ENCODE results near the gene FLNA. TPM values are rescaled to one million over a fixed set of nuclear protein-coding genes. Genes with fewer than 3 reads are reported as not detected.
"Not testable (repeated sequence)": the region's sequence is repeated elsewhere in the genome, so short reads cannot be mapped to it uniquely, and the experiment has no call there.

The FLNA gene
- total RNA-seq, 1 experiment from 2014 or later: 409 TPM

DNA sequence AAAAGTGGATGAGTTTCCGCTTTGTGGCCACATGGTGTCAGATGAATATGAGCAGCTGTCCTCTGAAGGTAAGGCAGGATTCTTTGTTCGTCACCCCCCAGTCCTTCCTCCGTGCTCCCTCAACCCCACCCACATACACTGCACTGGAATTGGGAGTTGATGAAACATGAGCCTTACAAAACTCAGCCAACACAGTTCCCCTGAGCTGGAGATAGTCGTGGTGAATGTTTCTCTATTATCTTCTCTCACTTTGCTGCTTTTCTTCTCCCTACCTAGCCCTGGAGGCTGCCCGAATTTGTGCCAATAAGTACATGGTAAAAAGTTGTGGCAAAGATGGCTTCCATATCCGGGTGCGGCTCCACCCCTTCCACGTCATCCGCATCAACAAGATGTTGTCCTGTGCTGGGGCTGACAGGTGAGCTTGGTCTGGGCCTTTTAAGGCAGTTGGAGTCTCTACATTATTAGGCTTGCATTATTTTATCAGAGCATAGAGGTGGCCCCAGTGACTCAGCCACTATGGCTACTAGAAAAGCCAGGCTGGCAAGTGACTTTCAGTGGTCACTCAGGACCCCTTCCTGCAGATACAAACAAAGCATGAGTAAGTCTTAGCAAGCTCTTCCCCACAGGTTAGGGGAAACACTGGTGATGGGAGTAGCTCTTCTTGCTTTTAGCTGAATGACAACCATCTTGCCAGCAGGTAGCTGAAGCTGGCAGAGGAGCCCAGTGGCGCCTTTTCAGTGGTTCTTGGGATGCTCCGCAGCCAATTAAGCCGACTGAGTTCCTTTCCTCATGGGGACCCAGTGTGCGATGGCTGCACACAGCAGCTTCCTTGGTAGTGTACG is 25.3 kb upstream of the FLNA start:
- DNase-seq (ENCODE audit: low spot score): no peak

DNA sequence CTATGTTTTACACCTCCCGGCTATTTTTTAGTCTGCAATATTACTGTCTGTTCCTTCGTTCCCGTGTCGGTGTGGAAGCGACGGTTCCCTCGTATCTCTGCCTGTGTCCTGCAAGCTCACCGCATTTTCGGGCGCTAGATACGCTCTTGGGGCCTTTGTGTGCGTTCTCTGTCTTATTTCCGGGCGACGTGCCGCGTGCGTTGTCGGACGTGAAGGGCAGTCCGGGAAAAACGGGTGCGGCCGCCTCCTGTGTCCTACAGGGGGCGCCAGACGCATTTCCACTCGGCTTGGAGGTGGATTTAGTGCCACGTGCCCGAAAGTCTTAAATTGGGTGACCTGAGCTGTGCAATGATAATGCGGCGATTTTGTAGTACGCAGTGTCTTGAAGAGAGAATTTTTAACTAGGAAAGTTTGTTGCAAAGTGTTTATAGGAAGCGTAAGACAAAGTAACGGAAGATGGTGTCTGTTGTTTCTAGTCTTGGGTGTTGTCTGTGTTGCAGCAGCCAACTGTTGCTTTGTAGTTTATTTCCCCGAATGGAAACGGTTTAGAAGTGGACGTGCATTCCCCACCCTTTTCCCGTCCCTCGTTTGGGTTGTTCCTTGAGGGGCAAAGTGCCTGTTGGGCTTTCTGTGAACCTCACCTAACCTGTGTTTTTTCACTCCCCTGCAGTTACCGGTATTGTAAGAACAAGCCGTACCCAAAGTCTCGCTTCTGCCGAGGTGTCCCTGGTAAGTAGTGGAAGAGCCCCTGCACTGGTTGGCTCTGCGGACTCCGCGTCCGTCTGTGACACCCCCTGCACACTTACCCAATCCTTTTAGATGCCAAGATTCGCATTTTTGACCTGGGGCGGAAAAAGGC is 24.5 kb upstream of the FLNA start:
- DNase-seq (ENCODE audit: low spot score): peak; percentile 77

DNA sequence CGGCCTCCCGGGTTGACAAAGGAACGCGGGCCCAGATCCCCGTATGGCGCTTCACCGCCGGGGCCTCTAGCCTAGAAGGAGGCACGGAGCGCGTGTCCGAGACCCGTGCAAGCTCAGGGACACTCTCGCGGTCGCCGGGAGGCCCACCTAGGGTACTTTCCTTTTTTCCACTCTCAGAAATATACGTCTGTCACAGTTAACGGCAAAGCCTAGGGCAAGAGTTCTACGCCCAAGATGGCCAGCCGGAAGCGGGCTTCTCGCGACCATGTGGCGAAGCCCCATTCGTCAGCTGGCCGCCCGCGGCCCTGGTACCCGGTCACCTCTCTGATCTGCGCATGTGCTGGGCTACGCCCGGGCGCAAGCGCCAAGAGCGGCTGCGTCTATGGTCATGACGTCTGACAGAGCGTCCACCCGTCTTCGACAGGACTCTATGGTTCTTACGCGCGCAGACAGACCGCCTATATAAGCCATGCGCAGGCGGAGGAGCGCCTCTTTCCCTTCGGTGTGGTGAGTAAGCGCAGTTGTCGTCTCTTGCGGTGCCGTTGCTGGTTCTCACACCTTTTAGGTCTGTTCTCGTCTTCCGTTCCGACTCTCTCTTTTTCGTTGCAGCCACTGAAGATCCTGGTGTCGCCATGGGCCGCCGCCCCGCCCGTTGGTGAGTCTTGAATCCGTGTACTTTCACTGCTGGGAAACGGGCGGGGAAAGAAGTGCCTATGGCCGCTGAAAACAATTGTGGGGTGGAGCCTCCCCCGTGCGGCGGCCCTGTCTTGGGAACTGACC is 23.6 kb upstream of the FLNA start, which contains the start of gene RPL10:
Gene RPL10, plus strand, starts transcription at position 490 of the 780 bp plus-strand sequence. Its CDS starts 143 bp downstream, at position 633.
- peak; percentile 97 for DNase-seq (ENCODE audit: low spot score)

DNA sequence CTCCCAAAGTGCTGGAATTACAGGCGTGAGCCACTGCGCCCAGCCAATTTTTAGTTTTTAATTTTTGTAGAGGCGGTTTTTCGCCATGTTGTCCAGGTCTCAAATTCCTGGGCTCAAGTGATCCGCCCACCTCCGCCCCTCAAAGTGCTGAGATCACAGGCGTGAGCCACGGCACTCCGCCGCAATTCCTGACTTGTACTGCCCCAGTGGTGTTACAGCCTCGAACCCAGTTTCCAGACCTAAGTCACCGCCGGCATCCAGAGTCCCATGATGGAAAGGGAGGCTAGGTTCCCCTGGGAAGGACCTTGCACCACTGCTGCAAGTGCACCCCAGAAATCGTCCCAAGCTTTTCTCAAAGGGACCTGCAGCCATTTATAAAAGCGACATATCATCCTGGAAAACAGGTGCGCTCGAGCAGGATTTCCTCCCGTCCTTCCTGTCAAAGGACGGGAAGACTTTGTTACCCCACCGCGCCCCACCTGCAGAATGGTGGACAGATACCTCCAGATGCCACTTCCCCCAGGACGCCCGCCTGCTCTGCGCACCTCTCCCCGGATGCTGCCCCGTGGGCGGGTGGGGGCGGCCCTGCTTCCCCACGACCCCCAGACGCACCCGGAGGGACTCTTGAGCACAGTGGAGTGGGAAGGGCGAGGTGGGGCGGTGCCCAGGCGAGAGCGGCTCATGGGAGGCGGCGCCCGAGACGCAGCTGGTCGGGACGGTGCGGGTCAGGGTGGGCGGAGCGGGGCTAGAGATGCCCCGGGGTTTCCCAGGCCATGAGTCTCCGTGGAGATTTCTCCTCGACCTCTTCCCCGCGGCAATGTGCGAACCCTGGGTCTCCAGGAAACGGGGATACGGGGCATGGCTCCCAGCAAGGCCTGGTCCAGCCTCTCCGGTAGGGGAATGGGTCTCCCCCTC is 22.8 kb upstream of the FLNA start:
- DNase-seq (ENCODE audit: low spot score): no peak

DNA sequence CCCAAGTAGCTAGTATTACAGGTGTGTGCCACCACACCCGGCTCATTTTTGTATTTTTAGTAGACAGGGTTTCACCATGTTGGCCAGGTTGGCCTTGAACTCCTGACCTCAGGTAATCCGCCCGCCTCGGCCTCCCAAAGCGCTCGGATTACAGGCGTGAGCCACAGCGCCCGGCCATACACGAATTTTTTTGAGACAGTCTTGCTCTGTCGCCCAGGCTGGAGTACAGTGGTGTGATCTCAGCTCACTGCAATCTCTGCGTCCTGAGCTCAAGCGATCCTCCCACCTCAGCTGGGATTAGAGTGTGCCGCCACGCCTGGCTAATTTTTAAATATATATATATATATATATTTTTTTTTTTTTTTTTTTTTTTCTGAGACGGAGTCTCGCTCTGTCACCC is 21.9 kb upstream of the FLNA start:
- DNase-seq (ENCODE audit: low spot score): not testable (repeated sequence)

DNA sequence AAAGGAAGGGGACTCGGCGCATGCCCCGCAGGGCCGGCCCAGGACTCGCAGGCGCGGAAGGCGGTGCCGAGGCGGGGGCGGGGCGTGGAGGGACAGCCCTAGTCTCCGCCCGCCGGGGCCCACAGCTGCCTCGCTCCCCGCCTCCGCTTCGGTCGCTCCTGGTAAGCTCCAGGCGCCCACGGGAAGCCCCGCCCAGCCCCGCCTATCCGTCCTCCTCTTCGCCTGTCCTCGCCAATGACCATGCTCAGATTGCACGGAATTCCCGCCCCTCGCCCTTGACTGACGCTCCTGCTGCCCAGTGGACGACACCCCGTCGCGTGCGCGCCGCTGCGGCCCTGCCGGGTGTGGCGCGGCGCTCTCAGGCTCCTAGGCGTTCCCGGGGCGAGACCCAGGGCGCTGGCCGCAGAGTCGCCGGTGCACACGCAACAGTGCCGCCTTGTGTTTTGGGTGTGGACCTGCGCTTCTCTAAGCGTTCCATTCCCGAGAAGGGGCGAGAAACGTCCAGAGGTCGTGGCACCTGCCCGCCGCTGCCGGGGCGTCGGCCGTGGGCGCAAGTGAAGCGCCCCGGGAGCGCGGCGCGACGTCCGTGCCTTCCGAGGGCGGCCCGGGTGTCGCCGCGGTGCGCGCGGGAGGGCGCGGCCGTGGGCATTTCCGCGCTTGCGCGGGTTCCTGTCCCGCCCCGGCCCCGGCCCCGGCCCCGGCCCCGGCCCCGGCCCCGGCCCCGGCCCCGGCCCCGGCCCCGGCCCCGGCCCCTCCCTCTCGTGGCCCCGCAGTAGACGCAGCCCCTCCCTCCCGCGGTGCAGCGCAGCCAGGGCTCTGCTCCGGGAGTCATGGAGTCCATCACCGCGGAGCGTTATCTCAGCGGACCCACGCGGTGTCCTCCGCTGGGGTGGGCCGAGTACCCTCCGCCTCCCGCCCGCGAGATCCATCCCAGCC is 15.6 kb upstream of the FLNA start:
- not testable (repeated sequence) for DNase-seq (ENCODE audit: low spot score)

DNA sequence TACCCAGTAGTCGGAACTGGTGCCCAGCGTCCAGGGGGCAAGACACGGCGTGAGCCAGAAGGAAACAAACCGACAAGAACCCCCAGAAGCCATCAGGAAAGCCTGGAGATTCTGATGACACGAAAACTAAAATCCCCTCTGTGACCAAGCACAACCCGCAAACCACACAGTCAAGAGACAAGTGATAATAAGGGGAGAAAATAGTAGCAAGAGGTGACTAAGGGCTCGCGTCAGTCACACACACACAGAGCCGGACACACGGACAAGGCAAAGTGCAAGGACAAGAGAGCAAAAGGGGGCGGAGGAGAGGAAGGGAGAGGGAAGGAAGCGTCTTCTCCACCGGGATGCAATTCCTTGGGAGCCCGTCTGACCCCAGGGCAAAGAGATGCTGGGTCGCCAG is 14.2 kb upstream of the FLNA start:
- DNase-seq (ENCODE audit: low spot score): not testable (repeated sequence)

DNA sequence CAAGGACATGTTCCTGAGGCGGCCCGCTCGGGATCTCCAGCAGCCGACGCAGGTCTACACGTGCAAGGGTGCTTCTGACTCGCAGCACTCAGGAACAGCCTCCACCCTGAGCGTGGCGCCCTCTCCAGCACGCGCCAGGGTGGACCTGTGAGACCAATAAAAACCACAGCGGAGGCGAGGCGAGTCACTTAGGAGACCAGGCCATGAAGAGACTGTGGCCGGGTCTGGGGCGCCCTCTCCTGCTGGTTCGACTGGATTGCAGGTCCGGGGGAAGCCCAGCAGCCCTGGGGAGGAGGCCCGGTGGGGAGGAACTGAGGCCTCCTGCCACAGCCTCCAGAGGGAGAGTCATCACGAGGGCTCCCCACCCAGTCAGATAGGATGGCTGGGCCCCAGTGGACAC is 13.7 kb upstream of the FLNA start:
- DNase-seq (ENCODE audit: low spot score): not testable (repeated sequence)

DNA sequence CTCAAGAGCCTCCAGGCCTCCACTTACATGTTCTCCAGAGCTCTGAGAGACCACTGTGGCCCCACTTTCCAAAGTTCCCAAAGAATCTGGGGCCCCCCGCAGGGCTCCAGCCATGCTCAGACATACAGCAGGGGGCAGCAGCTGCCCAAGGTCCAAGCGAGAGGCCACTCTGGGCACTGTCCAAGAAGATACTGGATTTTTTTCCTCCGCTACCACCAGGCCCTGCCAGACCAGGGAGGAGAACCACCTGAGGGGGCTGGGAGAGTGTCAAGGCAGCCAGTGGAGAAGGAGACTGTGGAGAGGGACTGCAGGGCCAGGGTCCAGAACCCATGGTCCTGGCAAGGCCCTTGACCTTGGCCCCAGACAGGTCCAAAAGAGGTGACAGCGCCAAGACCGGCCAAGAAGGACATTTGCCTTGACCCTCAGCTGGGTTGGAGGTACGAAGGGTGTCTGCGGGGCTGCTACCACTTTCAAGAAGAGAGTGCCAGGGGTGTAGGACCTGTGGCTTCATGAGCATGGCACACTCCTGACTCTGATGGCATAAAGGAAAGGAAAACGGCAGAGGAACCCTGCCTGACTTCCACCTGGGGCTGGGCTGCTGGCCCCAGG is 10.0 kb upstream of the FLNA start:
- DNase-seq (ENCODE audit: low spot score): no peak

DNA sequence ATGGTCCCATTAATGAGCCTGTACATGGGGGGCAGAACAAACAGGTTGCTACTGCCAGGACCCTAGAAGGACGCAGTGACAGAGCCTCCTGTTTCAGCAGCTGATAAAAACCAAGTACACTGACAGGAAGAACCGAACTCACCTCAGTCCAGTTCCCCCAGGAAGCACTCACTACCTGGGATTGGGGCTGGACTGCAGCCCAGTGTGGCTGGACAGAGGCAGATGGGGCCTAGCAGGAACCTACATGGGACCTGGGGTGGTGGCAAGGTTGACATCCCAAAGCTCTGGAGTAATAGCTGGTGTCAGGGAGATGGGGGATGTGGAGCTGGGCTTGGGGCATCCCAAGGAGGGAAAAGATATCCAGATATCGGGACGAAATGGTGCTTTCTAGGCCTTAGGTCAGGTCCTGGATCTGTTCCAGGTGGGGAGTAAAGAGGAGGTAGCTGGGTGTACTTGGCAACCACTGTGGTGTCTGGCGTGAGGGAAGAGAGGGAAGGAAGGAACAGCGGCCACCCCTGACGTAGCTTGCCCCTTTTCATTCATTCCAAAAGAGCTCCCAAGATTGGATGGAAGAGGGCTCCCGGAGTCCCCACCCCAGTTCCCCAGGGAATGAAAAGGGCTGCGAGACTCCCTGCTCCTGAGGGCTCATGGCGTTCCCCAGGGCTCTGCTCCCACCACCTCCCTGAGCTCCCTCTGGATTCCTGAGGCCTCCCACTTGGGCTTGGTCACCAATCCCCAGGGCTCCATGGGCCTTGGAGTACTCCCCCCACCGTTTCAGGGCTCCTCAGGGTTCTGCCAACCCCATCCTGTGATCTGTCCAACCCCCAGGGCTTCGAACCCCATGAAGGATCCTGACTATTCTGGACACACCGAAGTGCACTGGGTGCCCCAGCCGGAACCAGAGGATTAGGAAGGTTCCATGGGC is 9.2 kb upstream of the FLNA start:
- DNase-seq (ENCODE audit: low spot score): no peak

DNA sequence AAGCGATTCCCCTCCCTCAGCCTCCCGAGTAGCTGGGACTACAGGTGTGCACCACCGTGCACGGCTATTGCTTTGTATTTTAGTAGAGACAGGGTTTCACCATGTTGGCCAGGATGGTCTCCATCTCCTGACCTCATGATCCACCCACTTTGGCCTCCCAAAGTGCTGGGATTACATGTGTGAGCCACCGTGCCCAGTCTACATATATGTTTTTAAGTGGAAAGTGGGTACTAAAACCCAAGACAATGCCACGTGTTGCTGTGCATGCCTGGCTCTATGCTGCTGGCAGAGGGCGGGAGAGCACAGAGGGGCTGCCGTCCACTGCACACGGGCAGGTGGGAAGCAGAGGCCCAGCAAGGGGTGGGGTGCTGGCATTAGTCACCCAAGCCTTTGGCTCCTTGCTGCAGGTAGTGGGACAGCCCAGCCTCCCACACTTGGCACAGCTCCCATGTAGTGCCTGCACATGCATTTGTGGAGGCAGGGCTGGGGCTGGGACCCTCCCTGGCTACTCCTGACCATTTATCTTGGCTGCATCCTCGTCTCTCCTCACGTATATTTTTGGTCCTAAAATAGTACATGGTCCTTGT is 8.1 kb upstream of the FLNA start:
- no peak for DNase-seq (ENCODE audit: low spot score)

DNA sequence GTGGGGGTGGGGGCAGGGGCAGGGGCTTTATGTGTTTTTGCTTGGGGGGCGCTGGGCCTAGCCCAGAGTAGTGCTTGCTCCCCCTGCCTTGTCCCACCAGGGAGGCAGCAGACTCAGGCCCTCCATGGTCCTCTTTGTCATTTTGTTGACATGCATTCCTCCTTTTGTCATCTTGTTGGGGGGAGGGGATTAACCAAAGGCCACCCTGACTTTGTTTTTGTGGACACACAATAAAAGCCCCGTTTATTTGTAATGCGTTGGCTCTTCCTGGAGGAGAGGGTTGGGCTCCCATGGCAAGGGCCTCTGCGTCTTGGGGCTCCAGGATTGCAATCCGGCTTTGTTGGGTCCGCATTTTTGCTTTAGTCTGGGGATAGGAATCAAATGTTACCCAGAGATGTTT is 6.8 kb upstream of the FLNA start:
- no peak for DNase-seq (ENCODE audit: low spot score)

DNA sequence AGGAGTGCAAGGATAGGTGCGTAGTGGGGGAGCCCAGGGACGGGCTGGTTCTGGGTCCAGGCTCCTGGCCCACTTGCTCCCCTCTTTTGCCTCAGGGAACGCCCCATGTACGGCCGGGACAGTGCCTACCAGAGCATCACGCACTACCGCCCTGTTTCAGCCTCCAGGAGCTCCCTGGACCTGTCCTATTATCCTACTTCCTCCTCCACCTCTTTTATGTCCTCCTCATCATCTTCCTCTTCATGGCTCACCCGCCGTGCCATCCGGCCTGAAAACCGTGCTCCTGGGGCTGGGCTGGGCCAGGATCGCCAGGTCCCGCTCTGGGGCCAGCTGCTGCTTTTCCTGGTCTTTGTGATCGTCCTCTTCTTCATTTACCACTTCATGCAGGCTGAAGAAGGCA is 6.4 kb upstream of the FLNA start:
- no peak for DNase-seq (ENCODE audit: low spot score)

DNA sequence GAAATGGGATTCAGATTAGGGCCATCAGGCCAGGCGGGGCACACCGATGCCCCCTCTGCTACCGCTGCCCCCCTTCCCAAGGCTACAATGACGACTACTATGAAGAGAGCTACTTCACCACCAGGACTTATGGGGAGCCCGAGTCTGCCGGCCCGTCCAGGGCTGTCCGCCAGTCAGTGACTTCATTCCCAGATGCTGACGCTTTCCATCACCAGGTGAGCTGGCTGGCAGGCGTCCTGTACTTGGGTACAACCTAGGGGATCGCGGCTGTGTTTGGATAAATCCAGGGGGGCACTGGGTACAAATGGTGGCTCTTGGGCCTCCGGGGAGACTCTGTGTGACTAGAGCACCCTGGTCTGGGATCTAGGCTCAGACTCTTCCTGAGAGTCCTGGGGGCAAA is 5.7 kb upstream of the FLNA start:
- no peak for DNase-seq (ENCODE audit: low spot score)

DNA sequence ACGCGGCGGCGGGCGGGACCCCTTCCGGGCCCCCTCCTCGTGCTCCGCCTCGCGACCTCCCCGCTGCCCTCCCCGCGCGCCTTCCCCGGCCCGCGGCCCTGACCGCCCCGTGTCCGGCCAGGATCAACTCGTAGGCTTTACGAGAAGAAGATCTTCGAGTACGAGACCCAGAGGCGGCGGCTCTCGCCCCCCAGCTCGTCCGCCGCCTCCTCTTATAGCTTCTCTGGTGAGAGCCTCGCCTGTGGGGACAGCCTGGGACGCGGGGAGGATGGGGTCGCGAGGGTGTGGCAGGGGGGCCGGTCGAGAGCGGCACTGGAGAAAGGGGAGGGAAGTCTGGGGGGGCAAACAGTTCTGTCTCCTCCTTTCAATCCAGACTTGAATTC is 5.1 kb upstream of the FLNA start:
- no peak for DNase-seq (ENCODE audit: low spot score)

DNA sequence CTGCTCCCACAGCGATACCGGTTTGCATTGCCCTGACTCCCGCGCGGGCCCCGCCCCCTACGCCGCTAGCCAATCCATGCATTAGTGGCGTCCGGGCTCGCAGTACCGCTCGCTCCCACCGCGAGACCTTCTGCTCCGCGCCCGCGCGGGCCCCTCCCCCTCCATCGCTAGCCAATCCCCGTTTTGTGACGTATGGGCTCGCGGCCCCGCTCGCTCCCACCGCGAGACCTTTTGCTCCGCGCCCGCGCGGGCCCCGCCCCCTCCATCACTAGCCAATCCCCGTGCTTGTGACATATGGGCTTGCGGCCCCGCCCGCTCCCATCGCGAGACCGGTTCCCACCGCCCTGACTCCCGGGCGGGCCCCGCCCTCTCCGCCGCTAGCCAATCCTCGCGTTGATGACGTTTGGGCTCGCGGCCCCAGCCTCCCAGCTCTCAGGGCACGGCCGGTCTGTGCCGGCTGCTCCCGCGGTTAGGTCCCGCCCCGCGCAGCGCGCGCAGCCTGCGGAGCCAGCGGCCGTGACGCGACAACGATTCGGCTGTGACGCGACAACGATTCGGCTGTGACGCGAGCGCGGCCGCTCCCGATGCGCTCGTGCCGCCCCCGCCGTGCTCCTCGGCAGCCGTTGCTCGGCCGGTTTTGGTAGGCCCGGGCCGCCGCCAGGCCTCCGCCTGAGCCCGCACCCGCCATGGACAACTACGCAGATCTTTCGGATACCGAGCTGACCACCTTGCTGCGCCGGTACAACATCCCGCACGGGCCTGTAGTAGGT is 4.5 kb upstream of the FLNA start, which contains the start of gene EMD:
Gene EMD, plus strand, starts transcription at position 497 of the 770 bp plus-strand sequence. Its CDS starts 190 bp downstream, at position 687.
- DNase-seq (ENCODE audit: low spot score): peak; percentile 97

All from H4 (cell line).